NCI-H2196 (cell line): Measurements from ENCODE around the gene RNF5.
A peak's percentile ranks its signal among the peaks of the same experiment; 100 is the strongest.
"Not testable (repeated sequence)": the region's sequence is repeated elsewhere in the genome, so short reads cannot be mapped to it uniquely, and the experiment has no call there.

Experiments used
- DNase-seq: peaks from one replicate; lab custom pipeline; 2025; ENCODE audit not compliant: unreplicated experiment; lab: John Stamatoyannopoulos, UW

The RNF5 gene

GRCh38 chr6:32189069-32189741 lies 11.0 kb downstream of the RNF5 start:
- no peak for DNase-seq

GRCh38 chr6:32189742-32190053 lies 11.5 kb downstream of the RNF5 start:
- DNase-seq = no peak

- peak; percentile 70 for DNase-seq
Observed at GRCh38 chr6:32190054-32190851, 12.0 kb downstream of the RNF5 start, which contains the start of gene PBX2. PBX2 (minus strand) TSS chr6:32190202; CDS start chr6:32189915, 287 bp downstream.

GRCh38 chr6:32190911-32191677 lies 12.9 kb downstream of the RNF5 start:
- no peak for DNase-seq

GRCh38 chr6:32191696-32192607 lies 13.7 kb downstream of the RNF5 start:
- no peak for DNase-seq

- DNase-seq = no peak
Observed at GRCh38 chr6:32192608-32193039, 14.4 kb downstream of the RNF5 start, which contains the start of gene GPSM3. GPSM3 (minus strand) TSS chr6:32192643; CDS start chr6:32192513, 130 bp downstream.

GRCh38 chr6:32193096-32193495 lies 14.9 kb downstream of the RNF5 start:
- not testable (repeated sequence) for DNase-seq

- no peak for DNase-seq
Observed at GRCh38 chr6:32194388-32194787, 16.2 kb downstream of the RNF5 start.

GRCh38 chr6:32194825-32195651 lies 16.8 kb downstream of the RNF5 start:
- DNase-seq = peak; percentile 23

GRCh38 chr6:32195652-32195901 lies 17.4 kb downstream of the RNF5 start:
- DNase-seq = peak; percentile 100

GRCh38 chr6:32195902-32196681 lies 17.9 kb downstream of the RNF5 start:
- DNase-seq = peak; percentile 91

- DNase-seq = no peak
Observed at GRCh38 chr6:32196682-32197616, 18.7 kb downstream of the RNF5 start.

GRCh38 chr6:32198345-32198696 lies 20.1 kb downstream of the RNF5 start:
- DNase-seq = no peak

- DNase-seq = no peak
Observed at GRCh38 chr6:32198866-32199265, 20.7 kb downstream of the RNF5 start.

GRCh38 chr6:32200711-32201475 lies 22.7 kb downstream of the RNF5 start:
- DNase-seq = no peak

GRCh38 chr6:32202186-32202585 lies 24.0 kb downstream of the RNF5 start:
- DNase-seq = no peak

- no peak for DNase-seq
Observed at GRCh38 chr6:32203426-32204267, 25.4 kb downstream of the RNF5 start.
